SJCRH30 (cell line): ENCODE results near the gene PDE5A. TPM values are rescaled to one million over a fixed set of nuclear protein-coding genes. Genes with fewer than 3 reads are reported as not detected.
"Not testable (repeated sequence)": the region's sequence is repeated elsewhere in the genome, so short reads cannot be mapped to it uniquely, and the experiment has no call there.

Experiments
- DNase-seq, 2 experiments: peaks; one replicate each; pipeline ENCODE4 v3.0.0-alpha.2; 2015 to 2020
- H3K27ac ChIP-seq: fragments of 250-450 bp; sonication (Bioruptor Pico); 2 replicates; pipeline ENCODE4 v1.5.1; 2020; ENCODE audit warnings: mild to moderate bottlenecking, moderate library complexity
- H3K27me3 ChIP-seq: fragments of 250-450 bp; sonication (Bioruptor Pico); 2 replicates; pipeline ENCODE4 v1.5.1; 2020; ENCODE audit warnings: mild to moderate bottlenecking, moderate library complexity
- H3K36me3 ChIP-seq: fragments of 250-450 bp; sonication (Bioruptor Pico); 2 replicates; pipeline ENCODE4 v1.5.1; 2020; ENCODE audit warnings: mild to moderate bottlenecking, moderate library complexity
- H3K4me1 ChIP-seq: fragments of 250-450 bp; sonication (Bioruptor Pico); 2 replicates; pipeline ENCODE4 v1.5.1; 2020; ENCODE audit warnings: mild to moderate bottlenecking, moderate library complexity
- H3K4me3 ChIP-seq: fragments of 250-450 bp; sonication (Bioruptor Pico); 2 replicates; pipeline ENCODE4 v1.5.1; 2020; ENCODE audit warnings: mild to moderate bottlenecking, moderate library complexity
- H3K9me3 ChIP-seq: fragments of 250-450 bp; sonication (Bioruptor Pico); replicated peaks from 2 replicates; pipeline ENCODE4 v1.5.1; 2020; ENCODE audit warnings: mild to moderate bottlenecking, moderate library complexity
- total RNA-seq: library from RNA; depleted of rRNA; stranded (reverse); fragments of >200 nt; shearing (Covaris generic); gene quantifications from 2 replicates; pipeline ENCODE4 v1.2.3, GENCODE V29; 2014; rRNA removed

The PDE5A gene
- 2.9 and 4.3 TPM in 2 replicates for total RNA-seq

- Histone ChIP-seq H3K4me3 (peak within 1 kb of the TSS; percentile 65), H3K27me3 (no peaks in the 10 kb centered on the region), H3K9me3 (no peaks in the 10 kb centered on the region), H3K27ac (no peak within 1 kb of the TSS), H3K36me3 (no peaks in the 10 kb centered on the region), H3K4me1 (peaks cover 4% of the 10 kb centered on the region; the same call in 1 of the 2 replicates)
- peak; percentile 81 to 91 for DNase-seq
These were observed at the start of gene PDE5A for GRCh38 chr4:119628281-119629141. Gene PDE5A, minus strand, starts transcription at chr4:119628804. Its CDS starts 133 bp downstream, at chr4:119628671.

- Histone ChIP-seq H3K36me3 (no peaks in the 10 kb centered on the region), H3K9me3 (no peaks in the 10 kb centered on the region), H3K4me3 (no peak overlapping the region), H3K27me3 (no peaks in the 10 kb centered on the region), H3K4me1 (no peaks in the 10 kb centered on the region), H3K27ac (no peak overlapping the region)
- DNase-seq, result no peak
These were observed 47.5 kb upstream of the PDE5A start for GRCh38 chr4:119676101-119676500.

- DNase-seq, result no peak
- no peaks in the 10 kb centered on the region for H3K4me1 ChIP-seq
- no peaks in the 10 kb centered on the region for H3K27me3 ChIP-seq
- H3K4me3 ChIP-seq, result no peak overlapping the region
- no peaks in the 10 kb centered on the region for H3K36me3 ChIP-seq
- H3K9me3 ChIP-seq, result no peaks in the 10 kb centered on the region
- H3K27ac ChIP-seq, result no peak overlapping the region
These were observed 46.8 kb upstream of the PDE5A start for GRCh38 chr4:119675391-119675790.

- no peaks in the 10 kb centered on the region for H3K9me3 ChIP-seq
- H3K4me1 ChIP-seq, result no peaks in the 10 kb centered on the region
- no peak overlapping the region for H3K27ac ChIP-seq
- no peaks in the 10 kb centered on the region for H3K27me3 ChIP-seq
- no peaks in the 10 kb centered on the region for H3K36me3 ChIP-seq
- no peak overlapping the region for H3K4me3 ChIP-seq
- DNase-seq, result no peak
These were observed 44.3 kb upstream of the PDE5A start for GRCh38 chr4:119672938-119673337.

- Histone ChIP-seq H3K36me3 (no peaks in the 10 kb centered on the region), H3K9me3 (no peaks in the 10 kb centered on the region), H3K27me3 (no peaks in the 10 kb centered on the region), H3K27ac (no peak overlapping the region), H3K4me3 (no peak overlapping the region), H3K4me1 (no peaks in the 10 kb centered on the region)
- DNase-seq, result no peak
These were observed 43.5 kb upstream of the PDE5A start for GRCh38 chr4:119672086-119672485.

GRCh38 chr4:119671205-119671604 is 42.6 kb upstream of the PDE5A start:
- no peak for DNase-seq
- Histone ChIP-seq H3K27me3 (no peaks in the 10 kb centered on the region), H3K4me1 (no peaks in the 10 kb centered on the region), H3K27ac (no peak overlapping the region), H3K36me3 (no peaks in the 10 kb centered on the region), H3K4me3 (no peak overlapping the region), H3K9me3 (no peaks in the 10 kb centered on the region)

GRCh38 chr4:119667802-119668201 is 39.2 kb upstream of the PDE5A start:
- Histone ChIP-seq H3K27ac (no peak overlapping the region), H3K9me3 (no peaks in the 10 kb centered on the region), H3K4me3 (no peak overlapping the region), H3K4me1 (no peaks in the 10 kb centered on the region), H3K36me3 (no peaks in the 10 kb centered on the region), H3K27me3 (peaks cover 4% of the 10 kb centered on the region; the same call in 1 of the 2 replicates)
- no peak for DNase-seq

GRCh38 chr4:119666653-119667091 is 38.1 kb upstream of the PDE5A start:
- H3K36me3 ChIP-seq, result no peaks in the 10 kb centered on the region
- peaks cover 4% of the 10 kb centered on the region; the same call in 1 of the 2 replicates for H3K27me3 ChIP-seq
- H3K27ac ChIP-seq, result no peak overlapping the region
- H3K4me1 ChIP-seq, result no peaks in the 10 kb centered on the region
- peak in 1 of 2 experiments; percentile 9 for DNase-seq
- H3K9me3 ChIP-seq, result no peaks in the 10 kb centered on the region
- H3K4me3 ChIP-seq, result no peak overlapping the region

- no peak for DNase-seq
- H3K36me3 ChIP-seq, result no peaks in the 10 kb centered on the region
- no peak overlapping the region for H3K27ac ChIP-seq
- H3K27me3 ChIP-seq, result peaks cover 4% of the 10 kb centered on the region; the same call in 1 of the 2 replicates
- H3K9me3 ChIP-seq, result no peaks in the 10 kb centered on the region
- no peak overlapping the region for H3K4me3 ChIP-seq
- H3K4me1 ChIP-seq, result no peaks in the 10 kb centered on the region
These were observed 37.1 kb upstream of the PDE5A start for GRCh38 chr4:119665752-119666151.

GRCh38 chr4:119664168-119664907 is 35.7 kb upstream of the PDE5A start:
- Histone ChIP-seq H3K27me3 (peaks cover 4% of the 10 kb centered on the region; the same call in 1 of the 2 replicates), H3K4me1 (no peaks in the 10 kb centered on the region), H3K27ac (no peak overlapping the region), H3K4me3 (no peak overlapping the region), H3K36me3 (no peaks in the 10 kb centered on the region), H3K9me3 (no peaks in the 10 kb centered on the region)
- no peak for DNase-seq

- Histone ChIP-seq H3K9me3 (no peaks in the 10 kb centered on the region), H3K27me3 (peaks cover 4% of the 10 kb centered on the region; the same call in 1 of the 2 replicates), H3K27ac (no peak overlapping the region), H3K4me1 (no peaks in the 10 kb centered on the region), H3K36me3 (no peaks in the 10 kb centered on the region), H3K4me3 (no peak overlapping the region)
- DNase-seq, result no peak
These were observed 34.7 kb upstream of the PDE5A start for GRCh38 chr4:119663160-119663788.

- H3K27me3 ChIP-seq, H3K4me3 ChIP-seq, DNase-seq, H3K27ac ChIP-seq, H3K4me1 ChIP-seq, H3K36me3 ChIP-seq, H3K9me3 ChIP-seq: not testable (repeated sequence)
These were observed 34.0 kb upstream of the PDE5A start for GRCh38 chr4:119662612-119663011.

GRCh38 chr4:119661231-119661630 is 32.6 kb upstream of the PDE5A start:
- H3K9me3 ChIP-seq, result no peaks in the 10 kb centered on the region
- no peak overlapping the region for H3K27ac ChIP-seq
- H3K4me1 ChIP-seq, result no peaks in the 10 kb centered on the region
- peaks cover 4% of the 10 kb centered on the region; the same call in 1 of the 2 replicates for H3K27me3 ChIP-seq
- DNase-seq, result no peak
- H3K4me3 ChIP-seq, result no peak overlapping the region
- no peaks in the 10 kb centered on the region for H3K36me3 ChIP-seq

GRCh38 chr4:119659576-119659975 is 31.0 kb upstream of the PDE5A start:
- H3K4me1 ChIP-seq, result no peaks in the 10 kb centered on the region
- no peaks in the 10 kb centered on the region for H3K9me3 ChIP-seq
- H3K27ac ChIP-seq, result no peak overlapping the region
- no peaks in the 10 kb centered on the region for H3K36me3 ChIP-seq
- H3K4me3 ChIP-seq, result no peak overlapping the region
- DNase-seq, result peak in 1 of 2 experiments; percentile 8
- peaks cover 4% of the 10 kb centered on the region; the same call in 1 of the 2 replicates for H3K27me3 ChIP-seq
